PC-9 (cell line): ENCODE measurements around the gene SPOP.

Experiments
- CTCF ChIP-seq: fragments of 200-600 bp; sonication (generic); conservative IDR thresholded peaks from 2 replicates; pipeline ENCODE4 v1.6.1; 2017; ENCODE audit warnings: mixed run types, antibody characterized with exemption, mild to moderate bottlenecking, moderate library complexity
- EZH2 ChIP-seq: fragments of 200-600 bp; sonication (generic); IDR thresholded peaks from 2 replicates; pipeline ENCODE4 v1.8.0; 2017; ENCODE audit warnings: antibody characterized with exemption, low read depth

GRCh38 chr17:49699966-49700575, 22.2 kb upstream of the SPOP start:
- no peak for TF ChIP-seq CTCF
- no peak for TF ChIP-seq EZH2
